GM18520 (cell line): ENCODE measurements around the gene GRM5.

Source experiments
- ATAC-seq: cut with Tn5 transposase; IDR thresholded peaks from one replicate; pipeline ENCODE4 v1.9.1; 2021; ENCODE audit not compliant: unreplicated experiment

The GRM5 gene

GRCh38 chr11:88623531-88623930 lies 442.3 kb downstream of the GRM5 start:
- no peak for ATAC-seq

- ATAC-seq = no peak
Measured at GRCh38 chr11:88620568-88621130, 445.1 kb downstream of the GRM5 start.

- ATAC-seq = no peak
Measured at GRCh38 chr11:88619656-88620385, 446.0 kb downstream of the GRM5 start.

GRCh38 chr11:88619071-88619425 lies 446.7 kb downstream of the GRM5 start:
- no peak for ATAC-seq

- ATAC-seq = no peak
Measured at GRCh38 chr11:88618327-88619070, 447.3 kb downstream of the GRM5 start.

GRCh38 chr11:88617226-88617625 lies 448.6 kb downstream of the GRM5 start:
- ATAC-seq = no peak

- ATAC-seq = no peak
Measured at GRCh38 chr11:88604260-88604659, 461.5 kb downstream of the GRM5 start.

- ATAC-seq = no peak
Measured at GRCh38 chr11:88603091-88603867, 462.5 kb downstream of the GRM5 start.

- no peak for ATAC-seq
Measured at GRCh38 chr11:88597387-88597786, 468.4 kb downstream of the GRM5 start.

- no peak for ATAC-seq
Measured at GRCh38 chr11:88596786-88597185, 469.0 kb downstream of the GRM5 start.

GRCh38 chr11:88594274-88594950 lies 471.4 kb downstream of the GRM5 start:
- ATAC-seq = no peak

- no peak for ATAC-seq
Measured at GRCh38 chr11:88590361-88590760, 475.4 kb downstream of the GRM5 start.

- ATAC-seq = no peak
Measured at GRCh38 chr11:88583251-88583650, 482.5 kb downstream of the GRM5 start.

- no peak for ATAC-seq
Measured at GRCh38 chr11:88579466-88579865, 486.3 kb downstream of the GRM5 start.

- no peak for ATAC-seq
Measured at GRCh38 chr11:88576741-88577140, 489.0 kb downstream of the GRM5 start.

- ATAC-seq = no peak
Measured at GRCh38 chr11:88575916-88576315, 489.9 kb downstream of the GRM5 start.

GRCh38 chr11:88569342-88569741 lies 496.4 kb downstream of the GRM5 start:
- ATAC-seq = no peak

- no peak for ATAC-seq
Measured at GRCh38 chr11:88555829-88556202, 510.0 kb downstream of the GRM5 start.

- ATAC-seq = no peak
Measured at GRCh38 chr11:88555018-88555828, 510.6 kb downstream of the GRM5 start.

GRCh38 chr11:88553204-88553603 lies 512.6 kb downstream of the GRM5 start:
- no peak for ATAC-seq
